ENCODE measurements around the gene ADAM23.

GRCh38 chr2:206435742-206436141, 7.6 kb upstream of the ADAM23 start:
- TF ChIP-seq CTCF (IDR thresholded peaks at IDR 0.05) (no peak), POLR2A (IDR thresholded peaks at IDR 0.05) (no peak)

All from adrenal gland (tissue), 5 donors.